ENCODE results near the gene CACNA1C. TPM values are rescaled to one million over a fixed set of nuclear protein-coding genes. Genes with fewer than 3 reads are reported as not detected.

CACNA1C gene
- total and polyA plus RNA-seq, 8 donors: 0.31 to 55.8 (median 7.2) TPM

DNA sequence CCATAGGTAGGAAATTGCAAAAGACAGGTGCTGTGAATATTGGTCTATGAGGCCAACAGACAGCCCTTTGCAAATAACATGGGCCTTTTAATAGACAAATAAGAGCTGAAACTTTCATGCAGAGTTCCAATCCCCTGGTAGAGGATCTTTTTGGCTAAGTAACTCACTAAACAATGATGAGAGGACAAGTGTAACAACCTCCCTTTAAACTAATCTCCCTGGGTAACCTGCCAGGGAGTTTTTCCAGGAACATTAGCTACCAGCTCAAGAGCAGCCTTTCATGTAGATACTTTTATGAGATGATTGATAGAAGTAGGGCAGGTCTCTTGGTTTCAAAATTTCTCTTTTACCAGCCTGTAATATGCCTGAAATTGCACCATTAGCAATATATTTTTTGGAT, 13.8 kb upstream of the CACNA1C start:
- Histone ChIP-seq H3K27me3 (peaks cover 0 to 18% (median 0%) of the 10 kb centered on the region in 3 donors), H3K9me3 (no peaks in the 10 kb centered on the region), H3K36me3 (no peaks in the 10 kb centered on the region), H3K27ac (no peak overlapping the region), H3K4me3 (no peak overlapping the region), H3K4me1 (peaks cover 5 to 16% (median 10%) of the 10 kb centered on the region in 4 donors)
- no peak for DNase-seq
- intact Hi-C loops (cut with DNase I; ENCODE audit: low total_unique reads): loop anchor here (10.0 kb wide), 1 partner anchor 244 kb away; no protein-coding TSS in a partner anchor
- TF ChIP-seq EP300 (IDR thresholded peaks at IDR 0.05) (no peak), POLR2A (IDR thresholded peaks at IDR 0.05) (no peak), POLR2AphosphoS5 (IDR thresholded peaks at IDR 0.05) (no peak)
- TF ChIP-seq, protein P1, sequence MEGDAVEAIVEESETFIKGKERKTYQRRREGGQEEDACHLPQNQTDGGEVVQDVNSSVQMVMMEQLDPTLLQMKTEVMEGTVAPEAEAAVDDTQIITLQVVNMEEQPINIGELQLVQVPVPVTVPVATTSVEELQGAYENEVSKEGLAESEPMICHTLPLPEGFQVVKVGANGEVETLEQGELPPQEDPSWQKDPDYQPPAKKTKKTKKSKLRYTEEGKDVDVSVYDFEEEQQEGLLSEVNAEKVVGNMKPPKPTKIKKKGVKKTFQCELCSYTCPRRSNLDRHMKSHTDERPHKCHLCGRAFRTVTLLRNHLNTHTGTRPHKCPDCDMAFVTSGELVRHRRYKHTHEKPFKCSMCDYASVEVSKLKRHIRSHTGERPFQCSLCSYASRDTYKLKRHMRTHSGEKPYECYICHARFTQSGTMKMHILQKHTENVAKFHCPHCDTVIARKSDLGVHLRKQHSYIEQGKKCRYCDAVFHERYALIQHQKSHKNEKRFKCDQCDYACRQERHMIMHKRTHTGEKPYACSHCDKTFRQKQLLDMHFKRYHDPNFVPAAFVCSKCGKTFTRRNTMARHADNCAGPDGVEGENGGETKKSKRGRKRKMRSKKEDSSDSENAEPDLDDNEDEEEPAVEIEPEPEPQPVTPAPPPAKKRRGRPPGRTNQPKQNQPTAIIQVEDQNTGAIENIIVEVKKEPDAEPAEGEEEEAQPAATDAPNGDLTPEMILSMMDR (IDR thresholded peaks at IDR 0.05): no peak

DNA sequence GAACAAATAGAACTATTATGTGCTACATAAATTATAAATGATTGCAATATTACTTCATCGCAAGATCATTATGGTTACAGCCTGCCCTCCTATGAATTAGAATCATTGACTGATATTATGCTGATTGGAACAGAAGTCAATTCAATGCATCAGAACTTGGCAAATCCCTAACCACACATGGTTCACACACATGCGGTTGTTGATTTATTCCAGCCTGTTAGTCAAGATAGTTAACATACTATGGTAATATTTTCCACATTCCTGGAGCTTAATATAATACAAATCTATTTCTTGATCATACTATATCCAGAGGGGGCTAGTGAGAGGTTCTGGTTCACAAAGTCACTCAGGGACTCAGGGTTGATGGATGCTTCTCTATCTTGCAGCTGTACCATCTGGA, 9.7 kb upstream of the CACNA1C start:
- H3K9me3 ChIP-seq: no peaks in the 10 kb centered on the region
- H3K4me1 ChIP-seq: no peaks in the 10 kb centered on the region
- DNase-seq: no peak
- H3K27ac ChIP-seq: no peak overlapping the region
- no peak for TF ChIP-seq EP300 (IDR thresholded peaks at IDR 0.05)
- TF ChIP-seq POLR2AphosphoS5 (IDR thresholded peaks at IDR 0.05): no peak
- TF ChIP-seq POLR2A (IDR thresholded peaks at IDR 0.05): no peak
- TF ChIP-seq, protein P1 (IDR thresholded peaks at IDR 0.05): no peak
- H3K4me3 ChIP-seq: no peak overlapping the region
- intact Hi-C loops (cut with DNase I; ENCODE audit: low total_unique reads): no loop called here
- 85 to 94% (median 93%) methylated on average over 2 of the region's 2 CpGs for WGBS, 5 donors
- H3K36me3 ChIP-seq: no peaks in the 10 kb centered on the region
- H3K27me3 ChIP-seq: peaks cover 0 to 8% (median 0%) of the 10 kb centered on the region in 3 donors

DNA sequence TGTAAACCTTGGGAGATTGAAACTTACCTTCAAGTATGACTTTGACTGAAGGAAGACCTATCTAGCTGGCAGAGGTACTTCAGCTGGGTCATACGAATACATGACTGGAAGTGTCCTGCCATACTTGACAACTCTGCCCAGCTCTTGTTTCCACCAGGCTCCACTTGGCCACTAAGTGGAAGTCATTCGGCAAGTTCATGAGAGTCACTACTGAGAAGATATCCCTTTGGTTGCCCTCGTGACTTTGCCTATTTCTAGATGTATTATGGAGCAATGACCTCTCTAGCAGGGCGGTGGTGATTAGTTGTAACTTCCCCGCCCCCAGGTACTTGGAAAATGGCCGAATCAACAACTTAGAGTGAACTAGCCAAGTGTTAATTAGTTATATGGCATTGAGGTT, 8.6 kb upstream of the CACNA1C start:
- no peaks in the 10 kb centered on the region for H3K4me1 ChIP-seq
- H3K36me3 ChIP-seq: no peaks in the 10 kb centered on the region
- DNase-seq: no peak
- no peak overlapping the region for H3K27ac ChIP-seq
- intact Hi-C loops (cut with DNase I; ENCODE audit: low total_unique reads): no loop called here
- no peaks in the 10 kb centered on the region for H3K9me3 ChIP-seq
- H3K27me3 ChIP-seq: peaks cover 0 to 15% (median 0%) of the 10 kb centered on the region in 3 donors
- TF ChIP-seq POLR2AphosphoS5 (IDR thresholded peaks at IDR 0.05) (no peak), POLR2A (IDR thresholded peaks at IDR 0.05) (no peak), EP300 (IDR thresholded peaks at IDR 0.05) (no peak)
- TF ChIP-seq, protein P1 (IDR thresholded peaks at IDR 0.05): no peak
- H3K4me3 ChIP-seq: no peak overlapping the region
- WGBS, 5 donors: 43 to 65% (median 48%) methylated on average over 6 of the region's 6 CpGs

DNA sequence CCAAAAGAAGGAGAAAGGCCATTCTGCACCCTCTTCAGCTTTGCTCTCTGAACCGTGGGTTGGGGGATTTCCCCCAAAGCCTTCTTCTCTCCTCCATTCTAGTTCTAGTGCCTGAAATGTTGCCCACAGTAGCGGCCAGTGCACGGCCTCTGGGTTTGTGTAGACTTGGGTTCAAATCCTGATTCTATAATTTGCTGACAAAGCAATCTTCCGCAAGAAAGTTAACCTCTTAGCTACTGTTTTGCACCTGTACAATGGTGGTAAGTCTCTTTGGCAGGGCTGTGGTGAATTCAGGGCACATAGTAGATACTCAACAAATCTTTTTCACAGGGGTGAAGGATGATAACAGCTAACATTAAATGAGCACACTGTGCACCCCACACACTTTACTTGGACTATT, 5.8 kb upstream of the CACNA1C start:
- H3K27ac ChIP-seq: no peak overlapping the region
- peaks cover 0 to 37% (median 8%) of the 10 kb centered on the region in 3 donors for H3K27me3 ChIP-seq
- intact Hi-C loops (cut with DNase I; ENCODE audit: low total_unique reads): no loop called here
- no peaks in the 10 kb centered on the region for H3K36me3 ChIP-seq
- TF ChIP-seq POLR2AphosphoS5 (IDR thresholded peaks at IDR 0.05): no peak
- TF ChIP-seq, protein P1 (IDR thresholded peaks at IDR 0.05): no peak
- TF ChIP-seq POLR2A (IDR thresholded peaks at IDR 0.05): no peak
- no peak for TF ChIP-seq EP300 (IDR thresholded peaks at IDR 0.05)
- no peak overlapping the region for H3K4me3 ChIP-seq
- DNase-seq: no peak
- 81 to 89% (median 87%) methylated on average over 4 of the region's 4 CpGs for WGBS, 5 donors
- H3K9me3 ChIP-seq: no peaks in the 10 kb centered on the region
- H3K4me1 ChIP-seq: peaks cover 0 to 4% (median 3%) of the 10 kb centered on the region in 4 donors
